Measurements from ENCODE around the gene KDM6B.

Gene KDM6B

DNA sequence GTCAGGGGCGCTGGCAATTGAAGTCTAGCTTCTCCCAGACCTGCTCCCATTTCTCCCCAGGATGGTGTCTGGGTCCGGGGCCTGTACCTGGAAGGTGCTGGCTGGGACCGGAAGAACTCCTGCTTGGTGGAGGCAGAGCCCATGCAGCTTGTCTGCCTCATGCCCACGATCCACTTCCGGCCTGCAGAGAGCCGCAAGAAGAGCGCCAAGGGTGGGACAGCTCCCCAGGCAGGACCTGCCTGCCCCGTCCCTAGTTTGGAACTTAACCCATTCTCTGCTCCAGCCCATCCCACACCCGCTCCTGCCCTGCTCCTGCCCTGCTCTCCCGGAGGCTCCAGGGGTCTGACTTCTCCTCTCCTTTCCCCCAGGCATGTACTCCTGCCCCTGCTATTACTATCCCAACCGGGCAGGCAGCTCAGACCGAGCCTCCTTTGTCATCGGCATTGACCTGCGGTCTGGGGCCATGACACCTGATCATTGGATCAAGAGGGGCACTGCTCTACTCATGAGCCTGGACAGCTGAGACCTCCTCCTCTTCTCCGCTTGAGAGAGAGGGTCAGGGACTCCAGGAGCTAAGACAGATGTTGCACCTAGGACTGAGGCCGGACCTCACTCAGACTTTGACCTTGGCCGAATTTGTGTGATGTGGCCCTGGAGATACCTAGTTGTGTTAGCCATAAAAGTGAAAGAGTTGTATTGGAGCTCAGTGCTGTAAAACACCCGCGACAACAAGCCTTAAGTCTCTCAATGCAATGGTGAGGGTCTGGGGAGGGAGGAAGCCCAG lies 814 bp upstream of the KDM6B start:
- peak overlapping the region; percentile 86 to 95 for H3K4me3 Mint-ChIP-seq
- peaks cover 27 to 41% of the 10 kb centered on the region in 2 donors for H3K4me1 Mint-ChIP-seq
- no peaks in the 10 kb centered on the region for H3K36me3 Mint-ChIP-seq
- peak overlapping the region; percentile 95 for H3K27ac Mint-ChIP-seq
- peaks cover 13 to 26% of the 10 kb centered on the region in 2 donors for H3K27me3 Mint-ChIP-seq
- H3K9me3 Mint-ChIP-seq: peaks cover 0 to 1% of the 10 kb centered on the region in 2 donors
- DNase-seq: no peak
- no peak for ATAC-seq (replicated peaks)

DNA sequence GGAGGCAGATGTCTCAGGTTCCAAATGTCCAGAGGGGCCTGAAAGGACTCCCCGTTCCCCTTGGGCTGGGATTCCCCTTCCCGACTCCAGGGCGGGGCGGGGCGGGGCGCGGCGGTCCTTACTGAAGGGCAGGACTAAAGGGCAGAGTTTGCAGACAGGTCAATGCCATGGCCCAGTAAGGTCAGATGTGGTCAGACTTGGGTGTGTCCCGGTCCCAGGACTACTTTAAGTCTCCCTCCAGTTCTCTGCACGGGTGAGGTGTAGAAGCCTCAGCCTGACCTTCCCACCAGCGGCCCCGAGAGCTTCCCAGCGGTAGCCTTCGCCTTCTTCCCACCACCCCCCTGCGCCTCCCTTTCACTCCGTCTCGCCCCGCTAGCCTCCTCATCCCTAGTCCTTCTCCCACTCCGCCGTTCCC lies 532 bp downstream of the KDM6B start:
- Mint-ChIP-seq H3K9me3 (peaks cover 0 to 1% of the 10 kb centered on the region in 2 donors), H3K4me1 (peaks cover 38 to 54% of the 10 kb centered on the region in 2 donors), H3K36me3 (no peaks in the 10 kb centered on the region), H3K27ac (peak overlapping the region; percentile 97), H3K4me3 (peak overlapping the region; percentile 86 to 95), H3K27me3 (peaks cover 6 to 22% of the 10 kb centered on the region in 2 donors)
- DNase-seq: peak; percentile 53
- peak; percentile 47 to 49 for ATAC-seq (replicated peaks)

GRCh38 chr17:7834957-7835813 lies 1.2 kb downstream of the KDM6B start:
- Mint-ChIP-seq H3K27ac (peak overlapping the region; percentile 97), H3K4me3 (peak overlapping the region; percentile 86 to 95), H3K36me3 (no peaks in the 10 kb centered on the region), H3K27me3 (peaks cover 6 to 22% of the 10 kb centered on the region in 2 donors), H3K4me1 (peaks cover 43 to 60% of the 10 kb centered on the region in 2 donors), H3K9me3 (peaks cover 0 to 1% of the 10 kb centered on the region in 2 donors)
- DNase-seq (peak; percentile 79), ATAC-seq (replicated peaks) (peak; percentile 52 to 56)

DNA sequence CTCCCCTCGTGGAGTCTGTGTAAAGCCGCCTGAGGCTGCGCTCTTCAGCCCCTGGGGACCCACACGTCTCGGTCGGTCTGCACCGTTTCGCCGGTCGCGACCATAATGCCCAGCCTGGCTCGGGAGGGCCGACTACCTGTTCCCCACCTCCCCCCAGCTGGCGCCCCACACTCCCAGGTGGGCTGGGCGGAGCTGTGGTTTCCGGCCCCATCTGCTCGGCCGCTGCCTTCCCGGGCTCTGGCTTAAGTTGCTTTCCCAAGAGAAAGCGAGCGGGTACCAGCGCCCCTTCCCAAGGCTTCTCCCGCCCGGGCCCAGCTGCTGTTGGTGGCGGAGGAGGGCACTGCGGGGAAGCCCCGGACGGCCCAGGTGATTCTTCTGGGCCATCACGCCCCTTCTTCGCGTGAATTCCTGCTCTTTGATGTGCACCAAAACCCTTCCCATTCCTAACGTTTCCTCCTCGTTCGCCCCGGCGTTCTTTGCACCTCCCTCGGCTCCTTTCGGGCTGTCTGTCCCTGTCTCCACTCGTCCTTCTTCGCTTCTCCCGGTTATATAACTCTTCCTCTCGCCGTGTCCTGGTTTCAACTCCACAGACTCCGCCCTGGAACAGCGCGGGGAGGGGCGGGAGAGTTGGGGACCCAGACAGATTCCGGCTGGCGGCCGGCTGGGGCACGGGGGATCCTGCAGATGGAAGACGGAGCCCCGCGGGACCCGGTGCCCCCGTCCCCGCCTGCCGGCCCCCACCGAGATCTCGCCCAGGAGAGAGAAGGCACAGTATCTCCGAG lies 2.0 kb downstream of the KDM6B start:
- DNase-seq (no peak), ATAC-seq (replicated peaks) (peak; percentile 37 to 42)
- H3K27me3 Mint-ChIP-seq: peaks cover 6 to 16% of the 10 kb centered on the region in 2 donors
- H3K9me3 Mint-ChIP-seq: peaks cover 0 to 1% of the 10 kb centered on the region in 2 donors
- peak overlapping the region; percentile 86 to 95 for H3K4me3 Mint-ChIP-seq
- peaks cover 2 to 3% of the 10 kb centered on the region in 2 donors for H3K36me3 Mint-ChIP-seq
- peak overlapping the region; percentile 97 for H3K27ac Mint-ChIP-seq
- H3K4me1 Mint-ChIP-seq: peaks cover 49 to 69% of the 10 kb centered on the region in 2 donors

GRCh38 chr17:7836596-7837407 lies 2.8 kb downstream of the KDM6B start:
- Mint-ChIP-seq H3K36me3 (peaks cover 5 to 7% of the 10 kb centered on the region in 2 donors), H3K9me3 (peaks cover 0 to 1% of the 10 kb centered on the region in 2 donors), H3K4me1 (peaks cover 54 to 77% of the 10 kb centered on the region in 2 donors)

GRCh38 chr17:7837408-7838088 lies 3.5 kb downstream of the KDM6B start:
- no peak for DNase-seq
- no peak for ATAC-seq (replicated peaks)
- peaks cover 5 to 12% of the 10 kb centered on the region in 2 donors for H3K36me3 Mint-ChIP-seq
- peak overlapping the region; percentile 86 to 95 for H3K4me3 Mint-ChIP-seq
- peak overlapping the region; percentile 49 for H3K27ac Mint-ChIP-seq
- H3K9me3 Mint-ChIP-seq: peaks cover 0 to 1% of the 10 kb centered on the region in 2 donors
- peaks cover 57 to 79% of the 10 kb centered on the region in 2 donors for H3K4me1 Mint-ChIP-seq
- peaks cover 6 to 7% of the 10 kb centered on the region in 2 donors for H3K27me3 Mint-ChIP-seq

More at GRCh38 chr17:7836596-7837407, 2.8 kb downstream of the KDM6B start:
- Mint-ChIP-seq H3K27ac (peak overlapping the region; percentile 97), H3K27me3 (peaks cover 6 to 10% of the 10 kb centered on the region in 2 donors), H3K4me3 (peak overlapping the region; percentile 86 to 95)
- DNase-seq: peak; percentile 47
- no peak for ATAC-seq (replicated peaks)

- Mint-ChIP-seq H3K27me3 (peaks cover 1 to 3% of the 10 kb centered on the region in 2 donors), H3K4me3 (peak overlapping the region; percentile 86 to 95), H3K36me3 (peaks cover 5 to 16% of the 10 kb centered on the region in 2 donors), H3K9me3 (no peaks in the 10 kb centered on the region), H3K4me1 (peaks cover 62 to 83% of the 10 kb centered on the region in 2 donors), H3K27ac (peak overlapping the region; percentile 4)
- ATAC-seq (replicated peaks) (no peak), DNase-seq (no peak)
These were observed 4.4 kb downstream of the KDM6B start for GRCh38 chr17:7838090-7839075.

DNA sequence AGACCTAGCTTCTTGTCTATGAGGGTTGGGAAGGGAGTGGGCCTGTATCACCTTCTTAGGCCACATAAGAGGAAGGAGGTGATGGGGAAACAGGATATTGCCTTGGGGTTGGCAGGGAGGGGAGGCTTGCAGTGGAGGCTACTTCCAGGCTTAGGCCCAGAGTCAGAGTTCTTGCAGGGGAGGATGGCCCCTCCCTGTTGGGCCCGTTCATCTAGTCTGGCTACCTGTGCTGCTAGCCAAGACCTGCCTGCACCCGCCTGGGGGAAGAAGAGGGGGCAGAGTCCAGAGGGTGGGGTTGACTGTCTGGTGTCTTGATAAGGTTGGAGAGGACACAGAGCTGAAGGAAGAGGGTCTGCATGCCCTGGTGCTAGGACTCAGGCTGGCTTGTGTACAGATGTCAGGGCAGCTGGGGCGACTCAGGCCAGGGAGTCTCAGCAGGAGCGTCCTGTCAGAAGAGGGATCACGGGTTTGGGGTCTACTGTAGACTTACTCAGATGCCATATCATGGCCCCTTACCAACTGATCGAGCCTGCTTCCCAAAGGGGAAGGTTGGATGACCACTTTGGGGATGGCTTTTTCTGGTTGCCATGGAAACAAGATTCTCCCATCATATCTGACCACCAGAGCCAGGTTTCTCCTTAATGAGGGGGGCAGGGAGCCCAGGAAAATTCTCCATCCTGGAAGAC lies 5.3 kb downstream of the KDM6B start:
- DNase-seq: no peak
- no peak for ATAC-seq (replicated peaks)

DNA sequence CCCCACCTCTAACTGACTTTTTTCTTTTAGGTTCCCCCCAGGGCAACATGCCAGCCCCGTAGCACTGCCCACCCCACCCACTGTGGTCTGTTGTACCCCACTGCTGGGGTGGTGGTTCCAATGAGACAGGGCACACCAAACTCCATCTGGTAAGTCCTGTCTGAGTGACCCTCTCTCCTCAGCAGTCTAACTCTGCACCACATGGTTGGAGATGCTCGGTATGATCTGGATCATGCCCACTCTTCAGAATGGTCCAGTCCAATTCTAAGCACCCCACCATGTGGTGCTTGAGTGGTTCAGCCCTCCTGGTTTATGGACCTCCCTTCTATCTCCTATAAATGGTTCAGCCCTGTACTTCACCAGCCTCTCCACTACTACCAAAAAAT lies 5.9 kb downstream of the KDM6B start:
- H3K27ac Mint-ChIP-seq: peak overlapping the region; percentile 38
- peaks cover 55 to 74% of the 10 kb centered on the region in 2 donors for H3K4me1 Mint-ChIP-seq

More for the DNA sequence above, 5.3 kb downstream of the KDM6B start:
- H3K36me3 Mint-ChIP-seq: peaks cover 5 to 20% of the 10 kb centered on the region in 2 donors
- H3K27ac Mint-ChIP-seq: peak overlapping the region; percentile 38
- no peaks in the 10 kb centered on the region for H3K27me3 Mint-ChIP-seq
- no peak overlapping the region for H3K4me3 Mint-ChIP-seq
- no peaks in the 10 kb centered on the region for H3K9me3 Mint-ChIP-seq
- peaks cover 55 to 79% of the 10 kb centered on the region in 2 donors for H3K4me1 Mint-ChIP-seq

GRCh38 chr17:7840441-7840840 lies 6.4 kb downstream of the KDM6B start:
- H3K27me3 Mint-ChIP-seq: no peaks in the 10 kb centered on the region
- H3K9me3 Mint-ChIP-seq: no peaks in the 10 kb centered on the region

More for the DNA sequence above, 5.9 kb downstream of the KDM6B start:
- Mint-ChIP-seq H3K36me3 (peaks cover 5 to 20% of the 10 kb centered on the region in 2 donors), H3K9me3 (no peaks in the 10 kb centered on the region), H3K4me3 (peak overlapping the region in 1 of 2 donors; percentile 23), H3K27me3 (no peaks in the 10 kb centered on the region)
- ATAC-seq (replicated peaks) (no peak), DNase-seq (no peak)

GRCh38 chr17:7840875-7841274 lies 6.9 kb downstream of the KDM6B start:
- ATAC-seq (replicated peaks) (no peak), DNase-seq (no peak)
- Mint-ChIP-seq H3K9me3 (no peaks in the 10 kb centered on the region), H3K36me3 (peaks cover 9 to 24% of the 10 kb centered on the region in 2 donors), H3K4me1 (peaks cover 57 to 81% of the 10 kb centered on the region in 2 donors), H3K4me3 (peak overlapping the region; percentile 95 to 99), H3K27ac (peak overlapping the region; percentile 100), H3K27me3 (no peaks in the 10 kb centered on the region)

More at GRCh38 chr17:7840441-7840840, 6.4 kb downstream of the KDM6B start:
- Mint-ChIP-seq H3K36me3 (peaks cover 8 to 20% of the 10 kb centered on the region in 2 donors), H3K4me3 (peak overlapping the region; percentile 95 to 99), H3K4me1 (peaks cover 55 to 78% of the 10 kb centered on the region in 2 donors), H3K27ac (peak overlapping the region; percentile 100)
- ATAC-seq (replicated peaks): no peak
- no peak for DNase-seq
